Rectal smooth muscle tissue (tissue), 1 donor: Measurements from ENCODE around the gene IVNS1ABP.

ENCODE experiments used
- H3K27ac ChIP-seq: one replicate; pipeline ENCODE4 v1.7.0; 2013; ENCODE audit warnings: low read depth, low read length, inconsistent platforms
- H3K27me3 ChIP-seq: one replicate; pipeline ENCODE4 v1.7.0; 2013; ENCODE audit warnings: low read length; ENCODE audit not compliant: control insufficient read depth, insufficient read depth
- H3K36me3 ChIP-seq: one replicate; pipeline ENCODE4 v1.7.0; 2013; ENCODE audit warnings: low read length; ENCODE audit not compliant: control insufficient read depth, insufficient read depth
- H3K4me1 ChIP-seq: one replicate; pipeline ENCODE4 v1.7.0; 2013; ENCODE audit warnings: low read length; ENCODE audit not compliant: control insufficient read depth, insufficient read depth
- H3K4me3 ChIP-seq: one replicate; pipeline ENCODE4 v1.7.0; 2013; ENCODE audit warnings: low read length
- H3K9ac ChIP-seq: one replicate; pipeline ENCODE4 v1.7.0; 2013; ENCODE audit warnings: low read length

Gene IVNS1ABP

DNA sequence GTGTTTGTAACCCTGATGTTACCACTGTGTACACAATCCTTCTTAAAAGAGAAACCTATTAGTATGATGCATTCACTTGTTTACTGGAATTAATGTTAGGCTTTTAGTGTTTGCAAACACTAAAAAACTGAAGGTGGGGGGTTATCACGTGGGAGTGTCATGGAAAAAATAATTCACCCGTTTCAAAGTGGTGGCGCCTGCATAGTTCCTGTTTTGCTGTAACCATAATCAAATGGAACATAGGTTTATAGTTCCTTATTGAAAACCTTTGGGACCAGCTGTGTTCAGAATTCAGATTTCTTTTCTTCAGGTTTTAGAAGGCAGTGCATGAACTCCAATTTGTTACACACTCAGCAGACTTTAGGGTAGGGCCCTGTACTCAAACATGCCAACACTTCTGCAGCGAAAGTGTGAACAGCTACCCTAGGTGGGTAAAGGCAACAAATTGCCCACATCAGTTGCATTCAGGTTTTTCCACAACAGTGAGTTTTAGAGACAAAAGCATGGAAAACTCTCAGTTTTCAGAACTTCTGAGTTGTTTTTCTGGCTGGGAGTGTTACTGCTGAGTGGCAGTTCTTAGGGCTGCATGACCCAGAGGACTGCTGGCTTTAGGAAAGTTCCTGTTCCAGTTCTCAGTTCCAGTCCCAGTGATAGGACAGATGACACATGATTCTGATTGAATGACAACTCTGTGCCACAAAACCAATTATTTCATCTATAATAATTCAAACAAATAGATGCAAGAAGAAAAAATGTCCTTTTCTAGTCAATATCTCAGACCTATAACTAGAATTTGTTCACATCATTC, 29.1 kb upstream of the IVNS1ABP start:
- Histone ChIP-seq H3K4me1 (no peaks in the 10 kb centered on the region), H3K36me3 (no peaks in the 10 kb centered on the region), H3K27ac (no peak overlapping the region), H3K27me3 (no peaks in the 10 kb centered on the region), H3K4me3 (no peak overlapping the region), H3K9ac (no peak overlapping the region)

DNA sequence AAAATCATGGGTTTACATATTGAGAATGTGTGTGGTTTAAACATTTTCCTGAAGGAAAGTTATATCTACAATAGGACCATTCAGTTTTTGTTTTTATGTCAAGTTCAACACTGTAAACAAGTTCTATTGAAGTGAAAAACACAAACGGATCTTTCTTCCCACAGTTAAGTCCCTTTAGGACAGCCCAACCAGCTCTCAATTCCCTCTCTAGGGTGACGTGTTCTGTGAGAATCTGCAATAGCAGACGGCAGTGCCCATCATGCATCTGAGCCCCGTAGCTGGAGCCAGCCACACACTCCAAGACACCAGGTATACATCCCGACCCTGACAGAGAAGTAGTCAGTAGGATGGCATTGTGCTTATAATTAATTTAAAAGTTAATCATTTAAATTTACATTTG, 26.3 kb upstream of the IVNS1ABP start:
- H3K9ac ChIP-seq, result no peak overlapping the region
- no peak overlapping the region for H3K27ac ChIP-seq
- no peaks in the 10 kb centered on the region for H3K36me3 ChIP-seq
- H3K4me3 ChIP-seq, result no peak overlapping the region
- H3K4me1 ChIP-seq, result no peaks in the 10 kb centered on the region
- H3K27me3 ChIP-seq, result no peaks in the 10 kb centered on the region

DNA sequence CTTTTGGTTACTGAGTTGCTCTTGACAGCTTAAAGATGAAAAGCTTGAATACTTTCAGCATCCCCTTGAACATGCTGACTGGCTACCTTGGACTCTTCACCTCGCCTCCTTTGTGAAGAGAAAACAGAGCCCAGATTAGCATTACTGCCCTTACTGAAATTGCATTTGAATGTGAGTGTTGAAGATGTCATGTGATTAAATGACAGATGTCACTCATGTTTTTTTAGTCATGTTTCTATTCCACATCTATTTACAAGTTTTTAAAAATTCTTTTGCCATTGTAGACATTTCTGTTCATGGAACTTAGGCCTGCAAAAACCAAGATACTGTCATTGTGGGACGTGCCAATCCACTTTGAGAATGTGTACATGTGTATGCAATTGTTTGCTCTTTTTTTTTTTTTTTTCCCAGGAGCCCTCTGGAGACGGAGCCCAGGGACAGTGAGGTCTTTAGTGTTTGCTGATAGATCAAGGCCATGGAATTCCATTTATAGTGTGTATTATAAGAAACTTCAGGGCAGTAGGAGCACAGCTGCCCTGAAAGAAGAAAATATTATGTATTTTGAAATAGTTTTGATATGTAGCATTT, 25.7 kb upstream of the IVNS1ABP start:
- H3K36me3 ChIP-seq, result no peaks in the 10 kb centered on the region
- no peak overlapping the region for H3K27ac ChIP-seq
- H3K4me3 ChIP-seq, result no peak overlapping the region
- H3K9ac ChIP-seq, result no peak overlapping the region
- no peaks in the 10 kb centered on the region for H3K27me3 ChIP-seq
- no peaks in the 10 kb centered on the region for H3K4me1 ChIP-seq

DNA sequence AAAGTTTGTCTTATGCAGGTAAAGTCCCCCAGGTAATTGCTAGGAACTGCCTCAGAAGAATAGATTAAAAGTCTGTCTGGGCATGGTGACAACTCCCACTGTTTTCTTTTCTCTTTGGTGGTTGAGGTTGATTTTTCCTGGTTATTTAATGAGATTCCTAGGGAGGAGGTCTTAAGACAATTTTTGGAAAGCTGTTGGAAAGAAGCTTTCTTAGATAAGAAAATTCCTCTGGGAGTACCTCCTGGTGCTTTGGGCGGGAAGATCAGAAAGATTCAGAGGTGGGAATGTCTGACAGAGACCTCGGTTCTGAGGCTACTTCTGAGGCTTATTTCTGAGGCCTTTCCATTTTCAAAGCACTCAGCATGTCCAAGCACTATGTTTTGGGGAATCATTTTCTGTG, 25.0 kb upstream of the IVNS1ABP start:
- Histone ChIP-seq H3K9ac (no peak overlapping the region), H3K36me3 (no peaks in the 10 kb centered on the region), H3K27ac (no peak overlapping the region), H3K4me1 (no peaks in the 10 kb centered on the region), H3K4me3 (no peak overlapping the region), H3K27me3 (no peaks in the 10 kb centered on the region)

DNA sequence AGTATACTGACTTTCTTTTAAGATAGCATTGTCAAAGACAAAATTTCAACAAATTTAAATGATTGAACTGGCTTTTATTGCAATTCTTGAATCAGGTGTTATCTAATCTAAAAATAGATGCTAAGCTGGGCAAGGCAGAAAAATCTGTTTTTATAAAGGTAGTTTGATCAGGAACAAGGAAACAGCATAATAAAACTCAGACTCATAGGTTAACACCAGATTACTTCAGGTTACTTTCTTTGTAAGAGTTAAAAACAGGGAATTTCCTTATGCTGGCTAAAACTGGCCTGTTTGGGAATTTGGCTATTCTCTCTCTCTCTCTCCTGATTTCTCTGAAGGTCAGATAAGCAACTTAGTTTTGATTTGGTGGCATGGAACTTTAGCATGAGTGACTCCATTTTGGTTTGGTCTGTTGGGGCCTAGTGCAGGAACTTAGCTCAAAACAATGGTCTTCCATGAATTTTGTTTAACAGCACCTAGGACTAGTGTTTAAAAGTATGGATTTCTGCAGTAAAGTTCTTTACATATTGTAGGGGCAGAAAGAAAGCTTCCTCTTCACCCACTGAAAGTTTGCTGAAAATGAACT, 24.2 kb upstream of the IVNS1ABP start:
- H3K4me3 ChIP-seq, result no peak overlapping the region
- H3K27me3 ChIP-seq, result no peaks in the 10 kb centered on the region
- no peak overlapping the region for H3K27ac ChIP-seq
- H3K36me3 ChIP-seq, result no peaks in the 10 kb centered on the region
- no peak overlapping the region for H3K9ac ChIP-seq
- H3K4me1 ChIP-seq, result no peaks in the 10 kb centered on the region

DNA sequence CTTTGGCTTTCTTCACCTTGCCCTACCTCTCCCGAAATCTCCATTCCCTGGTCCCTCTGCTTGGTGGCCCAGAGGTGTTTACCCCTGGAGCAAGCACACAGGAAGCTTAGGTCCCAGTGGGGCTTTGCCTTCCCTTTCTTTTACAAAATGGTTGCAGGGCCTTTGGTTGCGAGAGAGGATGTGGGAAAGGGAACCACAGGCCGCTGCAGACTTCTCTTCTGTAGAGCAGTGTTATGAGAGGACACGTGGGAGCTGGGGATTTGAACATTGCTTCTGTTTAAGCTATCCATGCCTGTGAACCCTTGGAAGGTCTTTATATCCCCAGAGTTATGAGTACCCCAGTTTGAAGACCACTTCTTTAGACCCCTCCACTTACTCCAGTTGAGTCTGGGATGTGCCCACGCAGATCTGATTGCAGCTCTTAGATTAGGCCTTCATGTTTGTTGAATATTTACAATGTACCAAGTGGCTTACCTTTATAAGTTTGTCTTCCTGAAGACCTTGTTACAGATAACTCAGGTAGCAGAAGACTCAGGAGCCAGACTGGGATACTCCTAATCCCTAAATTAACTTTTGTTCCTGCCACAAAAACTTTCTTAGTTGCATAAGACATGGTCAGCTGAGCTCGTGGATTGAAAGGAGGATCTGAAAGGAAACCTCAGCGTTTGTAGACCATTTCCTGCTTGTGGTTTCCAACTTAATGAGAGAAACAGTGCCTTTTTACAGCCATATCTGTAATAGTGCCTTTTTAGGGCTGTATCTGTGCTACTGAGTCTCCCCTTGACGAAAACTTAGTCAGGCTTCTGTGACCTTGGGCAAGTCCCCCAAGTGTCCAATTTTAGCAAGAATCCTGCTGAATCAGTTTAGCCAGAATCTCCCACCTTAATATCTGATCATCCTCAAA, 21.9 kb upstream of the IVNS1ABP start:
- H3K27me3 ChIP-seq, result no peaks in the 10 kb centered on the region
- no peak overlapping the region for H3K4me3 ChIP-seq
- H3K4me1 ChIP-seq, result no peaks in the 10 kb centered on the region
- H3K36me3 ChIP-seq, result no peaks in the 10 kb centered on the region
- H3K9ac ChIP-seq, result no peak overlapping the region
- H3K27ac ChIP-seq, result no peak overlapping the region

DNA sequence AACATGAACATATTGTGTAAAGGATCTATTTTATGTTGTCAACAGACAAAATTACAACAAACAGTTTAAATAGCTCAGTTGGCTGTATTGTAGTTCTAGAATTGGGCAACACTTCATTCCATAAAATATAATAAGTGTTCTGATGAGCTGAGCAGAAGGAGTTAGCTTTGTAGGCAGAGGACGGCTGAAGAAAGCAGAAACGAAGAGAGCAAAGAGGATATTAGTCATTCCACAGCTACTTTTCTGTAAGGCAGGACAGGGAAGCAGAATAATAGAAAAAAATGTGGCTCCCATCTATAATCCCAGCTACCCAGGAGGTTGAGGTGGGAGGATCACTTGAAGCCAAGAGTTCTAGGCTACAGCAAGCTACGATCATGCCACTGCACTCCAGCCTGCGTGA, 20.2 kb upstream of the IVNS1ABP start:
- Histone ChIP-seq H3K4me3 (no peak overlapping the region), H3K36me3 (no peaks in the 10 kb centered on the region), H3K27ac (no peak overlapping the region), H3K9ac (no peak overlapping the region), H3K27me3 (no peaks in the 10 kb centered on the region), H3K4me1 (no peaks in the 10 kb centered on the region)

DNA sequence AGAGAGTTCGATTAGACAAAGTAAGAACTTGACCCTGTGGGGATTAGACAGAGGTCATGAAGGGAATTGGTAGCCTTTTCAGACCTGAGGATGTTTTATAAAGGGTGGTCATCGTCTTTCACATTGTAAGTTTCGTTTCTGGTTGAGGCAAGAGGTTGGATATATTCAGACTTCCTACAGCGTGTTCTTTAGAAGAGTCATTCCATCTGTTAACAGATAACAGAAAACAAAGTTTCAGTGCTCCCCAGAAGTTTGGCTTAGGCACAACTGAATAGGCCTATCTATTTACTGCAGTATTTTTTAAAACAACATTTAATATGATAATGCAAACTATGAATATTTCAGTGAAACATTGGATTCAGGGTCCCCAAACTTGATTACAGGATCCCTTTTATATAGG, 17.1 kb upstream of the IVNS1ABP start:
- H3K4me3 ChIP-seq, result no peak overlapping the region
- H3K9ac ChIP-seq, result no peak overlapping the region

DNA sequence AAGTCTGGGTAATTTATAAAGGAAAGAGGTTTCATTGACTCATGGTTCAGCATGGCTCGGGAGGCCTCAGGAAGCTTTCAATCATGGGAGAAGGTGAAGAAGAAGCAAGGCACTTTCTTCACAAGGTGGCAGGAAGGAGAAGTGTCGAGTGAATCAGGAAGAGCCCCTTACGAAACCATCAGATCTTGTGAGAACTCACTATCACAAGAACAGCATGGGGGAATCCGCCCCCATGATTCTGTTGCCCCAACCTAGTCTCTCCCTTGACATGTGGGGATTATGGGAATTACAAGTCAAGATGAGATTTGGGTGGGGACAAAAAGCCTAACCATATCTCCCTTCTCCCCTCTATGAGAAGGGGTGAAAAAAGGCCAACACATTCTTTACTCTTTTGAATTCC, 11.2 kb upstream of the IVNS1ABP start:
- H3K9ac ChIP-seq, result no peak overlapping the region
- no peak overlapping the region for H3K4me3 ChIP-seq
- H3K27ac ChIP-seq, result no peak overlapping the region
- no peaks in the 10 kb centered on the region for H3K36me3 ChIP-seq
- no peaks in the 10 kb centered on the region for H3K4me1 ChIP-seq
- H3K27me3 ChIP-seq, result no peaks in the 10 kb centered on the region

More for the DNA sequence above, 17.1 kb upstream of the IVNS1ABP start:
- Histone ChIP-seq H3K27ac (no peak overlapping the region), H3K36me3 (no peaks in the 10 kb centered on the region), H3K4me1 (no peaks in the 10 kb centered on the region), H3K27me3 (no peaks in the 10 kb centered on the region)

DNA sequence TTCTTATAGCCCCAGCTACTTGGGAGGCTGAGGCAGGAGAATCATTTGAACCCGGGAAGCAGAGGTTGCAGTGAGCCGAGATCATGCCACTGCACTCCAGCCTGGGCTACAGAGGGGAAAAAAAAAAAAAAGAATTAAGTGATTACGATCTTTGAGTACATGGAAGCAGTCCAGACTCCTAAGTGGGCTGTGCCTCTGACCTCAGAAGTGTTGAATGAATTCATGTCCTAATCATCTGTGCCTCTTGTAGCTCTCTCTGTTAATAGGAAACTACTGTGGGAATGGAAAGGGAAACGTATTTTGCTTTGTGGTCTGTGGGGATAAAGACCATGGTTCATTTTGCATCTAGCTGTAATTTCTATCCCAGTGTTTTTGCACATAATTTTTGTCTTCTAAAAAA, 8.4 kb upstream of the IVNS1ABP start:
- no peaks in the 10 kb centered on the region for H3K4me1 ChIP-seq
- H3K27me3 ChIP-seq, result no peaks in the 10 kb centered on the region
- no peak overlapping the region for H3K9ac ChIP-seq
- no peak overlapping the region for H3K4me3 ChIP-seq
- H3K36me3 ChIP-seq, result no peaks in the 10 kb centered on the region
- H3K27ac ChIP-seq, result no peak overlapping the region

DNA sequence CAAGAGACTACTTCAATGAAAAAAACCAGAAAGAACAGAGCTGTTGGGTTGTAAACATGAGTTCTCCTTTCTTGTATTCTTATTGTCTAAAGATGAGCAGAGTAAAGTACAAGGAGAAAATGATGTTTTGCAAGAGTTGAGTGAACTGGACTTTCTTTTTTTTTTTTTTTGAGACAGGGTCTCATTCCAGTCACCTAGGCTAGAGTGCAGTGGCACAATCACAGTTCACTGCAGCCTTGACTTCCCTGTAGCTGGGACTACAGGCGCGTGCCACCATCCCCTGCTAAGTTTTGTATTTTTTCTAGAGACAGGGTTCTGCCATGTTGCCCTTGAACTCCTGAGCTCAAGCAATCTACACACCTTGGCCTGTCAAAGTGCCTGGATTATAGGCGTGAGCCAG, 7.1 kb upstream of the IVNS1ABP start:
- Histone ChIP-seq H3K27ac (no peak overlapping the region), H3K27me3 (no peaks in the 10 kb centered on the region), H3K4me1 (no peaks in the 10 kb centered on the region), H3K9ac (no peak overlapping the region), H3K4me3 (no peak overlapping the region), H3K36me3 (no peaks in the 10 kb centered on the region)

DNA sequence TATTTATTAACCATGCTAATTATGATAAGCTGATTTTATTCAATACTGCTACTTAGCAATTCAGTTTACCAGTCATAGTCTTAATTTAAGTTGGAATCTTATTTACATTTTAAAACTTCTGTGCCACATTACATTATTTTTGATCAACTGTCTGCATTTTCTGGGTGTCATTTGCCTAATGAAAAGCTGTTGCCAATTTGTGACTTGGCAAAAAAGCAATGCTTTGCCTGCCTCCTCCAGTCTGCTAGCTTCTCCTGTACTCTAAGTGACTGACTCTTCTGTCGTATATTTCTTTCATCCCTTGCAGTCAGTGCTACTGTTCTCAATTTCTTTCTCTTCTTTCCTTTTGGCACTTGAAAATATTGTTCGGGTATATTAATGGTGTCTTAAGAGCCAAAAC, 5.6 kb upstream of the IVNS1ABP start:
- H3K4me1 ChIP-seq, result no peaks in the 10 kb centered on the region
- no peaks in the 10 kb centered on the region for H3K36me3 ChIP-seq
- H3K9ac ChIP-seq, result no peak overlapping the region
- H3K4me3 ChIP-seq, result no peak overlapping the region
- H3K27ac ChIP-seq, result no peak overlapping the region
- H3K27me3 ChIP-seq, result no peaks in the 10 kb centered on the region
